Fibroblast of mammary gland (primary cell): ENCODE data around the gene PHLDB3.

ENCODE experiments used
- DNase-seq: peaks from one replicate; pipeline ENCODE4 v3.0.0-alpha.2; 2010; ENCODE audit warnings: low read depth
- H3K4me3 ChIP-seq: 2 replicates; pipeline ENCODE4 v1.5.1; 2011; ENCODE audit warnings: low read depth, mild to moderate bottlenecking, low read length, moderate library complexity; ENCODE audit not compliant: control insufficient read depth
- CTCF ChIP-seq: conservative IDR thresholded peaks from 2 replicates; pipeline ENCODE4 v1.5.1; 2011; ENCODE audit warnings: low read depth, low read length, inconsistent platforms; ENCODE audit not compliant: control insufficient read depth, insufficient read depth

PHLDB3 gene

DNA sequence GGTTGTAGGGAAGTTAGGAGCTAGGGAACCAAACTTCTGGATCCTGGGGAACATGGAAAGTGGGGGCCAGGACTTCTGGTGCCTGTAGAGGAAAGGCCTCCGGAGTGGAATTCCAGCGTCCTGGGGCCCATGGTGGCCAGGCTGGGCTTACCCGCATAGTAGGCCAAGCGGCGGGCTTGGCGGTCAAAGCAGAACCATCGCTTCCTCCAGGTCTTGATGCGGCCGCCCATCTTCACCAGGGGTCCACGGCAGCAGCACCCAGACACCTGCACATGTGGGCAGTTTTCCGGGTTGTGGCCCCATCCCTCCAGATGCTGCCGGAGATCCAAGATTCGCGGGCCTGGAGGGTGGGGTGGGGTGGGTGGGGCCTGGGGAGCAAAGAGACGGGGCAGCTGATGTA, 25.3 kb downstream of the PHLDB3 start:
- DNase-seq = no peak
- no peak overlapping the region for H3K4me3 ChIP-seq
- TF ChIP-seq CTCF = no peak

DNA sequence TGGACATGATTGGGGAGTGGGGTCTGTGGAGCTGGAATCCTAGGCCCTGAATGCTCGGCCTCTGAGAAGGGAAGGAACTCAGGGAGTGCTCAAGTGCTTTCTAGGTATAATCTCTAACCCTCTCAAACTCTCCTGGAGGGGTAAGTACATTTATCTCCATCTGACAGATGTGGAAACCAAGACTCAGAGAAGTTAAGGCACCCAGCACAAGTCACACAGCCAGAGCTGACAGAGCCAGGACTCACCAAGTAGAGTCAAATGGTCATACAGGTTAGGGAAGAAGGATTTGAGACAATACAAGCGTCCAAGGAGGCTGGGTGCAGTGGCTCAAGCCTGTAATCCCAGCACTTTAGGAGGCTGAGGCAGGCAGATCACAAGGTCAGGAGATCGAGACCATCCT, 26.2 kb downstream of the PHLDB3 start:
- TF ChIP-seq CTCF = no peak
- H3K4me3 ChIP-seq = no peak overlapping the region
- DNase-seq = no peak

- no peak overlapping the region for H3K4me3 ChIP-seq
- peak; percentile 71 for DNase-seq
- no peak for TF ChIP-seq CTCF
These were observed 27.9 kb downstream of the PHLDB3 start for GRCh38 chr19:43476606-43477005.

DNA sequence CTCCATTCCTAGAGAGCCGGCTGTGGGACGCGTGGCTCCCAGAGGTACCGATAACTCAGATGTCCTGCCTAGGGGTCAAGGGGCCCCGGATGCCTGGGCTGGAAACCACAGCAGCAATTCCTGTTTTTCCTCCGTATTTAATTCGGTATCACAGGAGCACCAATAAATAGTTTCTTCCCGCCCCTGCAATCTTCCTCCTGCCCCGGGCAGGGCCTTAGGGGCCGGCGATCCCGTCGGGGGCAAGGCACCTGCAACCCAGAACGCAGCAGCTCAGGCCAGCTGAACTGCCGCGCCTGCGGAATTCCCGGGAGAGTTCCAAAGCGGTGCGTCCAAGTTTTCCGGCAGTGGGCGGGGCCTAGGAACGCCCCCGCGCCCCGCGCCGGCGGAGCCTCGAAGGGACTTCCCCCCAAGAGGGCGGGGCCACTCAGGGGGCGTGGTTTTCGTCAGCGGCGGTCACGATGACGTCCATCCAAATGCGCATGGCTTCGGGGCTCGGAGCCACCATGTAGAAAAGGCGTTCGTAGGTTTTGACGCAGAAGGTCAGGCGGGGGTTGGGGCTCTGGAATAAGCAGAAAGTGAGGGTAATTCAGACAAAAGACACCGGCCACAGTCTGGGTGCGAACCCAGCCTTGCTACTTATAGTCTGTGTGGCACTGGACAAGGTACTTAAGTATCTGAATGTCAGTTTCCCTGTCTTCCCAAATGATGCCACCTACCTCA, 29.4 kb downstream of the PHLDB3 start:
- peak; percentile 94 for DNase-seq
- no peak for TF ChIP-seq CTCF
- peak overlapping the region; percentile 9 for H3K4me3 ChIP-seq

GRCh38 chr19:43474487-43474886, 30.1 kb downstream of the PHLDB3 start:
- TF ChIP-seq CTCF = no peak
- H3K4me3 ChIP-seq = no peak overlapping the region
- DNase-seq = no peak

- TF ChIP-seq CTCF = no peak
- no peak overlapping the region for H3K4me3 ChIP-seq
- no peak for DNase-seq
These were observed 33.5 kb downstream of the PHLDB3 start for GRCh38 chr19:43471091-43471490.

DNA sequence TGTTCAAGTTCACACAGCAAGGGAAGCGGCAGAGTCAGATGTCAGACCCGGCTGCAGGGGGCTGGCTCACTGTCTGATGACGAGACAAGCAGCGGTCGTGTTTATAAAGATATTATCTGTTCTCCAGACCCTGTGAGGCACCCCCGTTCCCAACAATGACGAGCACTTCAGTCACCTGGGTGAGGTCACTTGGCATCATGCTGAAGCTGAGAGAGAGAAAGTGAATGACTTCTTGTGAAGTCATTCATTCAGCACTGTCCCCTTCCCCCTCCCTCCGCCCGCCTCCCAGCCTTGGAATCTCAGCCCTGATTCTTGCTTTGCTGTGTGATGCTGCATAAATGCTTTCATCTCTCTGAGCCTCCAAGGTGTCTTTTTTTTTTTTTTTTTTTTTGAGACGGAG, 34.3 kb downstream of the PHLDB3 start:
- no peak for TF ChIP-seq CTCF
- no peak overlapping the region for H3K4me3 ChIP-seq
- peak; percentile 69 for DNase-seq
